IMR-90 (cell line): ENCODE measurements around the gene CDC42EP5. TPM values are rescaled to one million over a fixed set of nuclear protein-coding genes. Genes with fewer than 3 reads are reported as not detected.

Source experiments
- ATAC-seq: fragments of 200-7000 bp; cut with Tn5 transposase; 2 replicates; pipeline ENCODE4 v1.9.1; 2020; ENCODE audit warnings: low read depth, mild to moderate bottlenecking, moderate library complexity
- BruUV-seq: library from RNA; stranded (reverse); fragments of 400-500 nt; replicated peaks from 2 replicates; lab custom pipeline; 2021; lab: Mats Ljungman, UMichigan
- CTCF ChIA-PET: fragments of 300-600 bp; formaldehyde crosslinking; extraction: SDS; loops from one replicate; lab custom pipeline; 2021; ENCODE audit warnings: antibody characterized with exemption; lab: Yijun Ruan, JAX
- POLR2A ChIA-PET: fragments of 300-600 bp; sonication (Branson Sonifier 250); formaldehyde crosslinking; loops from one replicate; lab custom pipeline; 2022; ENCODE audit warnings: antibody characterized with exemption; ENCODE audit not compliant: unreplicated experiment; lab: Charles Lee
- DNase-seq: peaks from one replicate; pipeline ENCODE4 v3.0.0; 2013
- H2AFZ ChIP-seq: replicated peaks from 2 replicates; pipeline ENCODE3; 2013; ENCODE audit warnings: low read length, mild to moderate bottlenecking; ENCODE audit not compliant: poor library complexity
- H2AK5ac ChIP-seq: 2 replicates; pipeline ENCODE4 v1.6.1; 2013; ENCODE audit warnings: low read depth, low read length, inconsistent platforms
- H2AK9ac ChIP-seq: replicated peaks from 2 replicates; pipeline ENCODE3; 2013; ENCODE audit warnings: mild to moderate bottlenecking, low read depth, low read length, moderate library complexity; ENCODE audit not compliant: poor library complexity
- H2BK120ac ChIP-seq: 2 replicates; pipeline ENCODE4 v1.6.1; 2013; ENCODE audit warnings: low read depth, low read length, inconsistent platforms
- H2BK15ac ChIP-seq: 3 replicates; pipeline ENCODE4 v1.6.1; 2013; ENCODE audit warnings: low read depth, low read length, inconsistent platforms
- H2BK20ac ChIP-seq: 2 replicates; pipeline ENCODE4 v1.6.1; 2013; ENCODE audit warnings: low read depth, mild to moderate bottlenecking, inconsistent platforms, low read length, moderate library complexity
- H2BK5ac ChIP-seq: 2 replicates; pipeline ENCODE4 v1.6.1; 2013; ENCODE audit warnings: mild to moderate bottlenecking, low read depth, low read length, inconsistent platforms; ENCODE audit not compliant: poor library complexity, severe bottlenecking
- H3K14ac ChIP-seq: replicated peaks from 2 replicates; pipeline ENCODE4 v1.6.1; 2013; ENCODE audit warnings: low read depth, low read length, inconsistent platforms
- H3K18ac ChIP-seq: 2 replicates; pipeline ENCODE4 v1.6.1; 2013; ENCODE audit warnings: low read depth, low read length, control low read depth
- H3K23ac ChIP-seq: 2 replicates; pipeline ENCODE4 v1.6.1; 2013; ENCODE audit warnings: low read depth, low read length, inconsistent platforms
- H3K27ac ChIP-seq: 2 replicates; pipeline ENCODE4 v1.5.1; 2013; ENCODE audit warnings: mild to moderate bottlenecking, control low read depth, low read length; ENCODE audit not compliant: insufficient read depth
- H3K27me3 ChIP-seq: 2 replicates; pipeline ENCODE4 v1.6.1; 2013; ENCODE audit warnings: low read length; ENCODE audit not compliant: control insufficient read depth, insufficient read depth
- H3K36me3 ChIP-seq: 2 replicates; pipeline ENCODE4 v1.6.1; 2013; ENCODE audit warnings: low read length, mixed read lengths; ENCODE audit not compliant: control insufficient read depth, insufficient read depth
- H3K4ac ChIP-seq: 2 replicates; pipeline ENCODE4 v1.6.1; 2013; ENCODE audit warnings: low read depth, low read length, inconsistent platforms
- H3K4me1 ChIP-seq: 2 replicates; pipeline ENCODE4 v1.6.1; 2013; ENCODE audit warnings: low read length, mixed read lengths; ENCODE audit not compliant: control insufficient read depth, insufficient read depth
- H3K4me2 ChIP-seq: 2 replicates; pipeline ENCODE4 v1.6.1; 2013; ENCODE audit warnings: low read depth, mild to moderate bottlenecking, control low read depth, low read length, moderate library complexity
- H3K4me3 ChIP-seq: 2 replicates; pipeline ENCODE4 v1.5.1; 2013; ENCODE audit warnings: low read depth, mild to moderate bottlenecking, control low read depth, low read length, moderate library complexity; ENCODE audit not compliant: insufficient read depth
- H3K56ac ChIP-seq: 2 replicates; pipeline ENCODE4 v1.6.1; 2013; ENCODE audit warnings: low read length, inconsistent platforms; ENCODE audit not compliant: insufficient read depth; ENCODE audit errors: extremely low read depth
- H3K79me1 ChIP-seq, 2 experiments: 2 replicates each; pipeline ENCODE4 v1.6.1; 2013; ENCODE audit warnings: low read length in 2 of 2, inconsistent platforms in 1 of 2, low read depth in 1 of 2
- H3K9ac ChIP-seq: 2 replicates; pipeline ENCODE4 v1.6.1; 2013; ENCODE audit warnings: low read depth, low read length, control low read depth
- H3K9me1 ChIP-seq: 2 replicates; pipeline ENCODE4 v1.6.1; 2013; ENCODE audit warnings: low read length, inconsistent platforms; ENCODE audit not compliant: insufficient read depth
- H3K9me3 ChIP-seq: 2 replicates; pipeline ENCODE4 v1.6.1; 2013; ENCODE audit warnings: low read length; ENCODE audit not compliant: control insufficient read depth, insufficient read depth
- H4K20me1 ChIP-seq: 2 replicates; pipeline ENCODE4 v1.6.1; 2013; ENCODE audit warnings: low read length, inconsistent platforms; ENCODE audit not compliant: insufficient read depth
- H4K5ac ChIP-seq: 2 replicates; pipeline ENCODE4 v1.6.1; 2013; ENCODE audit warnings: mild to moderate bottlenecking, low read depth, low read length, control low read depth
- H4K8ac ChIP-seq, 2 experiments: 2 replicates each; pipeline ENCODE4 v1.6.1; 2013; ENCODE audit warnings: low read depth in 2 of 2, low read length in 2 of 2, control low read depth in 1 of 2, inconsistent platforms in 1 of 2
- H4K91ac ChIP-seq: 2 replicates; pipeline ENCODE4 v1.6.1; 2013; ENCODE audit warnings: low read depth, low read length, inconsistent platforms; ENCODE audit not compliant: insufficient read depth
- BHLHE40 ChIP-seq: fragments of 150-350 bp; IDR thresholded peaks from 2 replicates; pipeline ENCODE4 v1.6.1; 2016; ENCODE audit warnings: mild to moderate bottlenecking, low read depth, low read length
- CEBPB ChIP-seq: IDR thresholded peaks from 2 replicates; pipeline ENCODE4 v1.6.1; 2012; ENCODE audit warnings: low read depth, low read length, improper control_type of control experiment
- CTCF ChIP-seq: conservative IDR thresholded peaks from 2 replicates; pipeline ENCODE4 v1.5.1; 2012; ENCODE audit warnings: mild to moderate bottlenecking, low read depth, low read length, improper control_type of control experiment
- MAZ ChIP-seq: IDR thresholded peaks from 2 replicates; pipeline ENCODE4 v1.6.1; 2012; ENCODE audit warnings: low read depth, mild to moderate bottlenecking, low read length, improper control_type of control experiment, moderate library complexity, borderline replicate concordance
- MXI1 ChIP-seq: IDR thresholded peaks from 2 replicates; pipeline ENCODE4 v1.6.1; 2012; ENCODE audit warnings: low read depth, mild to moderate bottlenecking, low read length, moderate library complexity, borderline replicate concordance
- NFE2L2 ChIP-seq: fragments of 150-350 bp; IDR thresholded peaks from 2 replicates; pipeline ENCODE4 v1.6.1; 2016; ENCODE audit warnings: low read depth, mild to moderate bottlenecking, low read length
- RFX5 ChIP-seq: IDR thresholded peaks from 2 replicates; pipeline ENCODE4 v1.8.0; 2012; ENCODE audit warnings: low read depth, mild to moderate bottlenecking, low read length, moderate library complexity
- SMC3 ChIP-seq: fragments of 150-350 bp; IDR thresholded peaks from 2 replicates; pipeline ENCODE4 v1.6.1; 2016; ENCODE audit warnings: low read depth, mild to moderate bottlenecking, antibody characterized with exemption, low read length, moderate library complexity
- WGBS, 2 experiments: methylation state at CpG; one replicate each; pipeline versions ENCODE4 v1.1.5 to v1.1.7; 2013; ENCODE audit warnings: missing lambda C conversion rate in 2 of 2; ENCODE audit not compliant: insufficient read length in 1 of 2; ENCODE audit errors: extremely low coverage in 2 of 2; 5-methylcytosine and 5-hydroxymethylcytosine counted together
- dilution Hi-C: fragments of 300-500 bp; cut with HindIII; formaldehyde crosslinking; loops from one replicate; pipeline ENCODE4 v1.14.3; 2018; ENCODE audit warnings: low sequenced_read_pairs; ENCODE audit not compliant: unreplicated experiment
- in situ Hi-C: fragments of 300-500 bp; cut with MboI; formaldehyde crosslinking; loops from 3 replicates; pipeline ENCODE4 v1.14.3; 2019; ENCODE audit warnings: low sequenced_read_pairs, inconsistent platforms, mixed read lengths
- intact Hi-C: fragments of 100-400 bp; cut with micrococcal nuclease; formaldehyde crosslinking; loops from 2 replicates; pipeline ENCODE4 v1.10.0; 2022
- polyA plus RNA-seq, 3 experiments: library from polyadenylated mRNA; depleted of rRNA; stranded (reverse); fragments of >200 nt; gene quantifications; 2 replicates each; pipeline ENCODE4 v1.2.3, GENCODE V29; 2012; ENCODE audit warnings: low replicate concordance in 1 of 3
- total RNA-seq: library from RNA; depleted of rRNA; stranded (reverse); fragments of >200 nt; gene quantifications from 2 replicates; pipeline ENCODE4 v1.2.3, GENCODE V29; 2012

Gene CDC42EP5
- total and polyA plus RNA-seq, 2 of the 4 experiments (the other 2 are of a cell fraction) = 7.2 to 25.3 TPM

GRCh38 chr19:54418930-54419800 is 53.9 kb downstream of the CDC42EP5 start:
- TF ChIP-seq MXI1 (no peak), BHLHE40 (no peak), NFE2L2 (no peak), SMC3 (no peak), CTCF (no peak), MAZ (no peak), CEBPB (no peak), RFX5 (no peak)
- intact Hi-C loops = no loop called here
- H3K9me3 ChIP-seq = peaks cover 4% of the 10 kb centered on the region; the same call in 1 of the 2 replicates
- BruUV-seq = no TSS peak
- H3K4me1 ChIP-seq = no peaks in the 10 kb centered on the region
- dilution Hi-C loops = no loop called here
- DNase-seq (no peak), ATAC-seq (no peak)
- no peak overlapping the region for H2AK5ac ChIP-seq
- no peak overlapping the region for H2BK15ac ChIP-seq
- no peak overlapping the region for H4K8ac ChIP-seq
- H4K20me1 ChIP-seq = no peaks in the 10 kb centered on the region
- no peak overlapping the region for H2BK120ac ChIP-seq
- no peak overlapping the region for H2BK5ac ChIP-seq
- H3K4me2 ChIP-seq = no peak overlapping the region
- 95% methylated on average over 7 of the region's 26 CpGs; no CpG with 5 or more reads in 1 of the 2 experiments for WGBS, 2 experiments
- H3K36me3 ChIP-seq = no peaks in the 10 kb centered on the region
- no peak overlapping the region for H3K18ac ChIP-seq
- H3K23ac ChIP-seq = no peak overlapping the region
- in situ Hi-C loops = no loop called here
- H2AFZ ChIP-seq = peak overlapping the region; percentile 41
- H3K27me3 ChIP-seq = peaks cover 35% of the 10 kb centered on the region
- POLR2A ChIA-PET = no interaction called here
- H3K9me1 ChIP-seq = peaks cover 3% of the 10 kb centered on the region; the same call in 1 of the 2 replicates
- H3K14ac ChIP-seq = no peak overlapping the region
- H3K56ac ChIP-seq = no peak overlapping the region
- no peak overlapping the region for H3K4ac ChIP-seq
- H2AK9ac ChIP-seq = no peak overlapping the region
- no peak overlapping the region for H2BK20ac ChIP-seq
- no peak overlapping the region for H4K5ac ChIP-seq
- H3K4me3 ChIP-seq = no peak overlapping the region
- H3K9ac ChIP-seq = no peak overlapping the region
- no peak overlapping the region for H3K27ac ChIP-seq
- no peak overlapping the region for H4K91ac ChIP-seq
- no peaks in the 10 kb centered on the region for H3K79me1 ChIP-seq
- CTCF ChIA-PET = no interaction called here
